ENCODE data around the gene ASAH2B.
A peak's percentile ranks its signal among the peaks of the same experiment; 100 is the strongest.
"Not testable (repeated sequence)": the region's sequence is repeated elsewhere in the genome, so short reads cannot be mapped to it uniquely, and the experiment has no call there.

ASAH2B gene

GRCh38 chr10:50739618-50740292 is at the start of gene ASAH2B:
Gene ASAH2B (plus strand): TSS chr10:50739936. CDS start chr10:50745131, 5,195 bp downstream.
- peak; percentile 42 for DNase-seq (ENCODE audit: low read depth)

- not testable (repeated sequence) for DNase-seq (ENCODE audit: low read depth)
These were observed 41.9 kb upstream of the ASAH2B start for GRCh38 chr10:50697819-50698218.

DNA sequence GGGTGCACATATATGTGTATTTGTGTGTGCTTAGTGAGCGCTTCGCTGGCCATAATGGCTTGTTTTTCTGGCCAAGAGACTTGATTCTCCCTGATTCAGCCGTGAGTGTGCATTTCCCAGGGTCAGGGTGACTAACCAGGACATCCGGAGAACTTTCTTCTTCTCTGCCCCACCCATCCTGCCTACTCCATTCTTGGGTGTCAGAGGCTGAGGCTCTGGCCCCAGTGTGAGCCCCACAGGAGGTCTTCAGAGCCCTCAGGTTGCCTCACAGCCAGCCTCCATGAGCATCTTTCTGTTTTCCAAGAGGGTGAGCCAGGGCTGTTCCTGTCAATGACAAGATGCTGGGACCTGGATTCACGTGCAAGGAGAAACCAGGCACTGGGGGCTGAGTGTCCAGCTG is 37.8 kb upstream of the ASAH2B start:
- DNase-seq (ENCODE audit: low read depth), result not testable (repeated sequence)

GRCh38 chr10:50702997-50703396 is 36.7 kb upstream of the ASAH2B start:
- not testable (repeated sequence) for DNase-seq (ENCODE audit: low read depth)

DNA sequence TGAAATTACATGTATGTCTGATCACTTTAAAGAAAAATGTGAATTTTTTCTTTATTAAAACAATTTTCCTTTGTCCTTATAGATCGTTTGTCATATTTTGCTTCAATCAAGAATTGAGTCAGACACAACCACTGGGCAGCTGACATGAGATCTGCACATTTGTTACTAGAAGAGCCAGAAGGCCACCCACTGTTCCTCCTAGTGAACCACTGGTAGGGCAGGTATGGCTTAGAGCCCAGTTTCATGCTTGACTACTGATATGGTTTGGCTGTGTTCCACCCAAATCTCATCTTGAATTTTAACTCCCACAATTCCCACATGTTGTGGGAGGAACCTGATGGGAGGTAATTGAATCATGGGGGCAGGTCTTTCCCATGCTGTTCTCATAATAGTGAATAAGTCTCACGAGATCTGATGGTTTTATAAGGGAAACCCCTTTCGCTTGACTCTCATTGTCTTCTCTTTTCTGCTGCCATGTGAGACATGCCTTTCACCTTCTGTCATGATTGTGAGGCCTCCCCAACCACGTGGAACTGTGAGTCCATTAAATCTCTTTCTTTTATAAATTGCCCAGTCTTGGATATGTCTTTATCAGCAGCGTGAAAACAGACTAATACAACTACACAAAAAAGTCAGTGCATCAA is 35.2 kb upstream of the ASAH2B start:
- DNase-seq (ENCODE audit: low read depth), result not testable (repeated sequence)

DNA sequence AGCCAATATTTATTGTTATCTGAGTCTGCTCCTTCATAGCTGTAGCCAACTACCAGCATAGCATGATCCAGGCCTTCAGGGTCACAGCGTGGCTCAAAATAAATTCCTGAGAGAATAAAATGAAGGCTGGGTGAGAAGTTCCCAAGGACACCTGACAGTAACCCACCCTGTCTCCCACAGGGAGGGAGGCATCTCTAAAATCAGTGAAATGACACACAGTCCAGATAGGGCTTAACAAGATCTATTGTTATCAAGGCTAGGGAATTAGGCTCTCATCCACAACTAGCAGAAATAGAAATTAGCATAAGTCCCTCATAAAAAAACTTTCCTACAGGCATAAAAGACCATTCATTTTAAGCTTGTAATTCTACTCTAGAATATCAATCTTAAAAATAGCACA is 33.7 kb upstream of the ASAH2B start:
- not testable (repeated sequence) for DNase-seq (ENCODE audit: low read depth)

- DNase-seq (ENCODE audit: low read depth), result not testable (repeated sequence)
These were observed 29.5 kb upstream of the ASAH2B start for GRCh38 chr10:50710241-50710640.

DNA sequence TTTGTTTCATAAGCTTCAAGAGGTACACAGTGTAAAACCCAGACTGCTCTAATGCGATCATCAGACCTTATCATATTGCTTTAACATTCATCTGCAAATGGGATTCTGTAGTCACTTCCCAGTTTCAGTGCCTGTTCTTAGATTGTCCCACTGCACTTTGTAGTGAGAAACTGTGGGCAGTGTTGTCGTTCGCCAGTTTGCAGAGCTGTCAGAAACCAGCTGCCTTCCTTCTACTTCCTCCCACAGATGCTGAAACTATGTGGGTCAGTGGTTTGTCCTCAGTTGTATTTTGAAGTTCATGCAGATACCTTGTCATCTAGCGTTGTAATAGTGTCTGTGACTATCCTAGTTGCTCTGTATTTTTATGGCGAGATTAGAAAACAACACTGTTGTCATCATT is 15.9 kb upstream of the ASAH2B start:
- not testable (repeated sequence) for DNase-seq (ENCODE audit: low read depth)

DNA sequence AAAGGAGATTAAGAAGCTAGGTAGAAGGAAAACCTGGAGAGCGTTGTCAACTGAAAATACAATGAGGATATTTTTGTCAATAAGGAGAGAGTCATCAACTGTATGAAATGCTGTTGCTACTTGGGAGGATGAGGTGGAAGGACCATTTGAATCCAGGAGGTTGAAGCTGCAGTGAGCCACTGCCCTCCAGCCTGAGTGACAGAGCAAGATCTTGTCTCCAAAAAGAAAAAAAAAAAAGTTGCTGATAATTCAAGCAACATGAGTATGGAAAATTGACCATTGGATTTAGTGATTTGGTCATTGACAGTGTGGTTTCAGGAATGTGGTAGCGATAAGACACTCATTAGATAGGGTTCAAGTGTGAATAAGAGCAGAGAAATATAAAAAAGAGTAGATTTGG is 11.6 kb upstream of the ASAH2B start:
- DNase-seq (ENCODE audit: low read depth), result not testable (repeated sequence)

GRCh38 chr10:50738987-50739617 is 634 bp upstream of the ASAH2B start:
- DNase-seq (ENCODE audit: low read depth), result not testable (repeated sequence)

- no peak for DNase-seq (ENCODE audit: low read depth)
These were observed 535 bp downstream of the ASAH2B start for GRCh38 chr10:50740293-50740648.

GRCh38 chr10:50742820-50743219 is 3.1 kb downstream of the ASAH2B start:
- DNase-seq (ENCODE audit: low read depth), result not testable (repeated sequence)

GRCh38 chr10:50766774-50767513 is 27.2 kb downstream of the ASAH2B start:
- DNase-seq (ENCODE audit: low read depth), result not testable (repeated sequence)

DNA sequence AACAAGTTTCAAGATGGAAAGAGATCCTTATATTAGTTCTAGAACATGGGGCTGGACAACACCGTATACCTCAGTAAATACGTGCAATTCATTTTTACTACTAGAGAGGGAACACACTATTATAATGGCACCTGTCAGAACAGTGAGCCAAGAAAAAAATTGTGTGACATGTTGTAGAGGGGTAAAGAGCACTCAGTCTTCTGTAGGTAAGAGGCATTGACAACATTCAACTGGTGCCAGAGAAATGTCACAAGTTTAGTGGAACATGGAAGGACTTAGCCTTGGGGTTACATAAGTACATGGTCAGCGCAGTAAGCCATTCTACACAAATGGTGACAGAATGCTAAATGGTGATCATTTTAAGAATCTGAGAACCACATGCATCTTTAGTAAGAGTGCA is 32.3 kb downstream of the ASAH2B start:
- not testable (repeated sequence) for DNase-seq (ENCODE audit: low read depth)

- not testable (repeated sequence) for DNase-seq (ENCODE audit: low read depth)
These were observed 35.1 kb downstream of the ASAH2B start for GRCh38 chr10:50774868-50775267.

DNA sequence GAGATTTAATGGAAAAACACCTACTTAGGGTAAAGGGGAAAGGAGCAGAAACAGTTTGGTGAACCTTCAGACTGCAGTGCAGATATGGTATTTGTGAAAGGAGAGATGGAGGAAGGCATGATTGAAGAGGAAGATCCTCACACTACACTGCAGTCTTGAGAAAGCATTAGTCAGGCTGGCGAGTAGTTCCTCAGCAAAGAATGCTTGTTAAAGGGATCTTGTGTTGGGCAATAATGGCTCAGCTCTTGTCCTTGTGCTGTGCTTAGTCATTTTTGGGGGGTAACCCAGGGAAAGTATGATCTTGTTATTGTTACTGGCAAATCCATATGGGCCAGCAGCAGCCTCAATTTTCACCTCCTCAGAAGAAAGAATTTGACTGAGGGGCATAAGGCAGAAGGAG is 40.3 kb downstream of the ASAH2B start:
- DNase-seq (ENCODE audit: low read depth), result not testable (repeated sequence)

DNA sequence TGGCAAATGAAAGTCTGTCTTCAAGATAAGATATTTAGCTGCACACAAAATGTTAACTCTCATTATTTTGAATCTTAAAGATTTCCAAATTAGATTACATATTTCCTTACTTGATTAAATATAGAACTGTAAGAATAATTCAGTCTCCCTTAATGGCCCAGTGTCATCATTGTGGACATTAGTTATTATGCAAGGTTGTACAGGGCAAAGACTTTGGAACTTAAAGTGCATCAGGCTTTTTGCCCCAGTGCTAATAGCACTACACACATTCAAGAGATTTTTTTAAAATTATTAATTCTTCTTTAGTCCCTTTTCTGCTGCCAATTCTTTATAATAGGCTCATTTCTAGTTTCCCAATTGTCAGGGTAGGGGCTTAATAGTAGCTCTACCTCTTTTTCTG is 42.3 kb downstream of the ASAH2B start:
- not testable (repeated sequence) for DNase-seq (ENCODE audit: low read depth)

DNA sequence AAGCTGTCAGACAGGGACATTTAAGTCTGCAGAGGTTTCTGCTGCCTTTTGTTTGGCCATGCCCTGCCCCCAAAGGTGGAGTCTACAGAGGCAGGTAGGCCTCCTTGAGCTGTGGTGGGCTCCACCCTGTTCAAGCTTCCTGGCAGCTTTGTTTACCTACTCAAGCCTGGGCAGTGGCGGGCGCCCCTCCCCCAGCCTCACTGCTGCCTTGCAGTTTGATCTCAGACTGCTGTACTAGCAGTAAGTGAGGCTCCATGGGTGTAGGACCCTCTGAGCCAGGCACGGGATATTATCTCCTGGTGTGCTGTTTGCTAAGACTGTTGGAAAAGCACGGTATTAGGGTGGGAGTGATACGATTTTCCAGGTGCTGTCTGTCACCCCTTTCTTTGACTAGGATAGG is 48.2 kb downstream of the ASAH2B start:
- not testable (repeated sequence) for DNase-seq (ENCODE audit: low read depth)

DNA sequence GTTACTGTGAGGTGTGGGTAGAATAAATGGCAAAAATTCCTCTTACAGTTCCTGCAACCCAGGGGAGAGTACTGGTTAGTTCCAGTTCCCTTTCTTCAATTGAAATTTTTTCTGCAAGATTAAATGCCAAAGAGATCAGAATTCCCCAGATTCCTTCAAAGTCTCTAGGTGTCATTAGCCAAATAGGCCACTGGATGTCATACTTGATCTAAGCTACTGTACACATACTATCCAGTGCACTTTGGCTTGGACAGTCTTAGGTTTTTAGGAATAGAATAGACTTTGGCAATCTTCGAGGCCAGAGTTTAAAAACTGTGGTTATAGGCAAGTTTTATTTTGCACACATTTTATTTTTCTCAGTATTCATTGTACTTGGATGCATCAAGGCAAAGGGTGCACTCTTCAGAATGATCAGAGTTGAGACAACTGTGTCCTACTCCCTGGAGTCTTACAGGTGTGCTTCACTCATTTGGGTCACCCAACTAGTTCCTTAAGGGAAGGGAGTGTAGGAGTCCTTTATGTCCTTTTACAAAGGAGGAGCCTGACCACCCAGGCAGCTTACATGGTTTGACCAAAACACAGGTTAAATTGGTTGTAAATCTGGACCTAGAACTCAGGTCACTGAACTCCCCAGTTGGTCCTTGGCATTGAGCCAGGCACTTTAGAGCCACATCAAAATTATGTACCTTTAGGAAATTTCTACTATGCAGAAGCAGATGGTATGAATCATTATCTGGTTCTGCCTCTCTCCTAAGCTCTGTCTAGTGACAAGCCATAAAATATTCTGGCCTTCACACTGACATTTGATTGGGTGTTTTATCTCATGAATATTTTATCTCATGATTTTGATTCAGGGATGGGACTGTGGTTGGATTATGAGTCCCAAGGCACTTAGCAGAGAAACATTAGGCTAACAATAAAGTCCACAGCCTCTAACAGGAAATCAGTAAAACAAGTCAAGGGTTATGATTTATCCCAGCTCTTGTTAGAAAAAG is 49.5 kb downstream of the ASAH2B start:
- DNase-seq (ENCODE audit: low read depth), result no peak

GRCh38 chr10:50794490-50794889 is 54.8 kb downstream of the ASAH2B start:
- DNase-seq (ENCODE audit: low read depth), result no peak

- DNase-seq (ENCODE audit: low read depth), result no peak
These were observed 57.0 kb downstream of the ASAH2B start for GRCh38 chr10:50796693-50797092.

Data from stimulated activated CD8-positive, alpha-beta memory T cell treated with anti-CD3 and anti-CD28 coated beads, Interleukin-15, amount 100 ng/mL, for 1 hour (primary cell).